SIG-M5 treated with dmso at 0.1 percent for 504 hours (cell line): ENCODE results near the gene DICER1.
"Not testable (repeated sequence)": the region's sequence is repeated elsewhere in the genome, so short reads cannot be mapped to it uniquely, and the experiment has no call there.

Experiments used
- DNase-seq: peaks from one replicate; lab custom pipeline; 2025; ENCODE audit not compliant: unreplicated experiment; lab: John Stamatoyannopoulos, UW

DICER1 gene

DNA sequence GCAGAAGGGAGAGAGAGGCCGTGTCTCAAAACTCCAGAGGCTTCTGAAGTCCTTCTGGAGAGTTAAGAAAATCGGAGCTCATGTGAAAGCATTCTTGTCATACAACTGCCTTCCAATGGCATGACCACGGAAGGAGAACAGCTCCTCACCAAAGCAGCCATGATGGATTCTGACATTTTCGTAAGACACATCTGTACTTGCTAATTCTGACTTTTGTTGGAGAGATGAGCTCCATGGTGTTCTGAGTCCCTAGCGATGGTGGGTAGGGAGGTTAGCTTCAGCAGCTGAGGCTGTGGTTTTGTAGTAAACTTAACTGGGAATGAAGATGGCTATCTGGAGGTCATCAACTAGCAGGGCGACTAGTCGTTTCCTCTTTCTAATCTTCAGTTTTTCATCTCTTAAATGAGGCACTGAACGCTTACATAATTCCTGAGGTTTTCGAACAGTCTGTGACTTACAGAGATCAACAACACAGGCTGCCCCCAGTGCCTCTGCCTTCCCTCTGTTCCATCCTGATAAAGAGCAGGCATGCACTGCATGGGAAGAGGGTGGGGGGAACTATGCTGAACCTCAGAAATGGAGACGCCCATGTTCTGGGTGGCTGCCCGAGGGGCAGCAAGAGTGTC is 28.6 kb upstream of the DICER1 start:
- DNase-seq: peak; percentile 91

DNA sequence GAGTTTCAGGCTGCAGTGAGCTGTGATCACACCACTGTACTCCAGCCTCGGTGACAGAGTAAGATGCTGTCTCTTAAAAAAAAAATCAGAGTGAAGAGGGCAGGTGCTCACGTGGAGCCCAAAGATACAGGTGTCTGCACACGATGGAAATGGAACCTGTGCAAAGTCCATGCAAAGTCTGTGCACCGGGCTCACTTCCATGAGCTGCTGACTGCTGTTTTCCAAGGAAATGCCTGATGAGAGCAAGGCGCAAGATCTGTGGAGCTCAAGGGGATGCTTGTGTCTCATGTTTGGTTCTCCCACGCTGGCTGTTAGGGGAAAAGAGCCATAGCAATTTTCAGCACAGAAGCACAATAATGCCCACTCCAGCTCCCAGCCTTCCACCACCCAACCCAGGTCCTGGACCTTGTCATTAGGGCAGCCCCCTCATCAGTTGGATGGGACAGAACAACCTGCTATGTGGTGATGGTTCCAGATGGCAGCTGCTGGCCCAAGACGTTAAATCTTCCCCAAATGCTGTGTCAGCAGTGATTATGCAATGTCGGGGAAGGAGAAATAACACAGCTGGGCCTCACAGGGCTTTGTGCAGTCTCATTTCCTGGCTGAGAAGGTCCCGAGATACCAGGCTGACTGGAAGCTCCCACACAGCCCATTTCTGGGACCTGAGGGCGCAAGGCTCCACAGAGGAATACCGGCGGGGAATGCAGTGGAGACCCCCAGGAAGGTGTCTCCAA is 27.9 kb upstream of the DICER1 start:
- DNase-seq: peak; percentile 81

DNA sequence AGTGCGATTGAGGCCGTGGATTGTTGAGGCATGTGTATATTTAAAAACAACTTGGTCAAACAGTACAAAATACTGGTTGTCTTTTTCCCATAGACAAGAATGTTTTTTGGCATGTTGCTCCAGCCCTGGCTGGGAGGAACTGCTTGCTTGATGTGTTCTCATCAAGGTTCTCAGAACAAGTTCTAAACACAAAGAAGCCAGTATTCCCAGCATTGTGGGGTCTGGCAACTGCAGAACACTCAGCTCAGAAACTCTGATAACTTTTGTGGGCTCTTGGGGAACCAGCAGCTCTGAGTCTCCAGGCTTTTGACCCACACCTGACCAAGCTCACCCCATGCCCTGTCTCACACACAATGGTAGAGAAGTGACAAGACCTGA is 27.1 kb upstream of the DICER1 start:
- no peak for DNase-seq

DNA sequence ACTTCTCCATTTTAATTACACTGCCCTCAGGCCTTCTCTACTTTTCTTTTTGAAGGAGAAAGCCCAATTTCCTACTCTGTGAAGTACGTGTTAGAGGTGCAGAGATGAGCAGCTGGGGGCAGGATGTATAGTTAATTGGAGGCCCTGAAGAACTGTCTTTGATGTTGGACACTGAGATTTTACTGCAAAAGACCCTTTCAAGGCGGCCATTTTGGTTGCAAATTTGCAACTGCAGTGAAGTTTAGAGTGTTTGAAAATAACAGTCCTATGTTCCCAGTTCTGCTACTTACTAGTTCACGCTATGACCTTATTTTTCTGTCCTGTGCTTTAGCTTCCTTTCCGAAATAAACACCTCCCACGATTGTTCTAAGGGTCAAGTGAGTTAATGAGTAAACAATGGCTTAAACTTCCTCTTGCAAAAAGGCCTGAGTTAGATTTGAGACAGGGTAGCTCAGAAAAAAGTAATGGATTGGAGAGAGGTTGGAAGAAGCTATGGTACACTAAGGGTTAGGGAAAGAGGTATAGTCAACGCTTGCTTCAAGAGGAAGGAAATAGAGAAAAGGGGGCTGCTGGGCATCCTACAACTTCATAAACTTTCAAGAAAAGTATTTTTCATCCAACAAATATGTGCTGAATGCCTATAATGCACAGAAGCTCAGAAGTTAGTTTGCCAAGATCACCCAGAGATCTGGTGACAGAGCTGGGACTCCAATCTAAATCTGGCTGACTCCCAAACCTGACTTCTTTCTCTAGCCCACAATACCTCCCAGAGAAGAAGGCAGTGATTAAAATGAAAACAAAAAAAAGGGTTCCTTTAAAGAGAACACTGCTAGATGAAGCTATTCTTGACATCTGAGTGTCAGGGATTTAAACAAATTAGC is 26.4 kb upstream of the DICER1 start:
- DNase-seq: no peak

DNA sequence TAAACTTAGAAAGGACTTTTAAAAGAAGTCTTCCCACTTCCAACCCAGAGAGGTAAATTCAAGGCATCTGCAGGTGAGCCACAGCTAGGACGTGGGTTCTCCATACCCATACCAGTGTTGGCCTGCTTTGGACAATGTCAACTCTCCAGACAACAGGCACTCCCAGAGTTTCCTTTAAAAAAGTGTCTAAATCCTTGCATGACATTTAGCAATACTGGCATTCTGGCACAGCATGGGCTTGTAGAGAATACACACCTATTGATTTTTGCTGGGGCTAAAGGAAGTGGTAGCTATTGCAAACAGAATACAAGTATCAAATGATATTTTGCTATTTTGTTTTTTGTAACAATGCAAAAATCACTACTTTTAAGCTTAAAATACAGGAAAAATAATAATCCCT is 25.8 kb upstream of the DICER1 start:
- DNase-seq: no peak

DNA sequence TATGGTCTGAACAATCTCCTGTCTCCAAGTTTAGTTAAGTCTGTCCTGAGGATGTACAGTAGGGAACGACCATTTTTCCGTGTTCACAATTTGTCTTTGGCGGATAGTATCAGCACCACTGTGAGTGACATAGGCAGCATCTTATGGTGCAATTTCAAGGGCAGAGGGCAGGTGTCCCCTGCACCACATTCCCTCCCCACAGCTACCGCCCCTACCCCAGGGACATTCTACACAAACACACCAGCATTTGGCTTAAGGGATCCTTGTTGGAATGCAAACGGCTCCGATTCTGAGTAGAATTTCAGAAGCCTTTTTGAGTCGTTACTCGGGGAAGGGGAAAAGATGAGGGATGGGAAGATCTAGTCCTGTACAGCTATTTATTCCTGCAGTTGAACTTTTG is 25.1 kb upstream of the DICER1 start:
- DNase-seq: no peak

DNA sequence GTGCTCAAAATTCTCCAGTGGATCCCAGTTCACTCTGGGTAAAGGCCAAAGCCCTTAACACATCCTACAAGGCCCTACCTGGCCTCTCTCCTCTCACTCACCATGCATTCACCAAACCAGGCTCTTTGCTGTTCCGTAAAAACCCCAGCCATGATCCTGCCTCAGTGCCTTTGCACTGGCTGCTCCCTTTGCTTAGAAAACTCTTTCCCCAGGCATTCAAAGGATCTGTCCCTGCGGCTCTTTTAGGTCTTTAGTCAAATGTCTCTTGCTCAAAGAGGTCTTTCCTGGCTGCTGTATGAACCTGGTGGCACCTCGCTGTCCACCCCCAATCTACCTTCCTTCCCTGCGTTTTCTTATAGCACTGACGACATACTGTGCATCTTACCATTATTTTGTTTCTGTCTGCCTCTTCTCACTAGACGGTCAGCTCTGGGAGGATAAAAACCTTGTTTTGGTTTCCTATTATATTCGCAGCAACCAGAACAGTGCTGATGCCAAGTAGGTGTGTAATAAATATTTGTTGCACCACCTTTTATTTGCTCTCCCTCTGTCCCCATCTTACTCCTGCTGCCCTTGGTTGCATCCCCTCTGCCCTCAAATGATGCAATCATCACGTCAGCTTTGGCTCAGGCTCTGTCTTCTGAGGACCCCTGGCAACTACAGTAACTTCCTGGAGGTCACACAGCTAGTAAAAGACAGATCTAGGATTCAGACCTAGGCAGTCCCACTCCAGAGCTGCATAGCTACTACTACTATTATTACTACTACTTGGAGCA is 23.8 kb upstream of the DICER1 start:
- DNase-seq: no peak

DNA sequence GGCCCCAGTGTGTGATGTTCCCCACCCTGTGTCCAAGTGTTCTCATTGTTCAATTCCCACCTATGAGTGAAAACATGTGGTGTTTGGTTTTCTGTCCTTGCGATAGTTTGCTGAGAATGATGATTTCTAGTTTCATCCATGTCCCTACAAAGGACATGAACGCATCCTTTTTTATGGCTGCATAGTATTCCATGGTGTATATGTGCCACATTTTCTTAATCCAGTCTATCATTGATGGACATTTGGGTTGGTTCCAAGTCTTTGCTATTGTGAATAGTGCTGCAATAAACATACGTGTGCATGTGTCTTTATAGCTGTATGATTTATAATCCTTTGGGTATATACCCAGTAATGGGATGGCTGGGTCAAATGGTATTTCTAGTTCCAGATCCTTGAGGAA is 18.3 kb upstream of the DICER1 start:
- not testable (repeated sequence) for DNase-seq

DNA sequence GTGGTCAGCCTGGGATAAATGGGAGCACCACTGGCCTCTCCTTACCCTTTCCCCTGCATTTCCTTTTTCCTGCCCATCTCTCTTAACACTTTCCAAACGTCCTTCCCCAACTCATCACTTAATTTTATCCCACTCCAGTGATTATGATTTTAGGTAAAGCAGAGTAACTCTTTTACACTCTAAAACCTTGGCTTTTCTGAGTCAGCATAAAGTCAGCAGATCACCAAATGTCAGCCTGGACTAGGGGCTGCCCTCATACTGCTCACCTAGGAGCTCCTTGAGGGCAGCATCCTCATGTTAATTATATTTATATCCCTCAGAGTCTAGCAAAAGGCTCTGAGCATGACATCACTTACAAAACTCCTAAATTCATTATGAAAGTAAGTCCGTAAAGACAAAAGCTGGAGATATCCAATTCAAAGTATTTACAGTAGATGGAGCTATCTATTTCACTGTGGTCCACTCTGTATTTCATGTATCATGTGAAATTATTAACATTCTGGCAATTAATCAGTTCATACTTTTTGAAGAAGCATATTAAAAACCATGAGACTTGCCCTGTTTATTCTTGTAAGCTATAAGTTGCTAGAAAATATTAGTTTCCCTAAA is 17.0 kb upstream of the DICER1 start:
- DNase-seq: no peak

DNA sequence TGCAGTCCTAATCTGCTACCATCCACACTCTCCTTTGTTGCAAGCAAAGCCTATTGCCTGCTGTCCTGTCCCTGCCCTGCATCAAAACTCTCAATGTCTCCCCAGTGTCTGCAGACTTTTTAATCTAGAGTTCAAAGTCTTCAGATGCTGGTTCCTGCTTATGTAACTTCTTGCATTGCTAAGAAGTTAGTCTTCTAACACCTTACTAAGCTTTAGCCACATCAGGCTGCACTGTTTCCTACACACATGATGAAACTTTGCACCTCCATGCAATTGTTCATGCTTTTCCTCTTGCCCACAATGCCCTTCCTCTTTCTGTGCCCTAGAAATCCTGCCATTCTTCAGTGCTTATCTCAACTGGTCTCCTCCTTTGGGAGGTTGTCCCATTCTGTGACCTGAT is 16.2 kb upstream of the DICER1 start:
- DNase-seq: no peak

DNA sequence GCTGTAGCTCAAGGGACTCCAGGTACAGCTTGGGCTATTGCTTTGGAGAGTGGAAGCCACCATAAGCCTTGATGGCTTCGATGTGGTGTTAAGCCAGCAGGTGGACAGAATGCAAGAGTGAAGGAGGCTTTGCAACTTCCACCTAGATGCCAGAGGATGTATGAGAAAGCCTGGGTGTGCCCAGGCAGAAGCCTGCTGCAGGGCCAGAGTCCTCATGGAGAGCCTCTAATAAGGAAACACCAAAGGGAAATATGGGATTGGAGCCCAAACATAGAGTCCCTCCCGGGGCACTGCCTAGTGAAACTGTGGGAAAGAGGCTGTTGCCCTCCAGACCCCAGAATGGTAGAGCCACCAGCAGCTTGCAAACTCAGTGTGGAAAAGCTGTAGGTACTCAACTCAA is 9.8 kb upstream of the DICER1 start:
- no peak for DNase-seq

DNA sequence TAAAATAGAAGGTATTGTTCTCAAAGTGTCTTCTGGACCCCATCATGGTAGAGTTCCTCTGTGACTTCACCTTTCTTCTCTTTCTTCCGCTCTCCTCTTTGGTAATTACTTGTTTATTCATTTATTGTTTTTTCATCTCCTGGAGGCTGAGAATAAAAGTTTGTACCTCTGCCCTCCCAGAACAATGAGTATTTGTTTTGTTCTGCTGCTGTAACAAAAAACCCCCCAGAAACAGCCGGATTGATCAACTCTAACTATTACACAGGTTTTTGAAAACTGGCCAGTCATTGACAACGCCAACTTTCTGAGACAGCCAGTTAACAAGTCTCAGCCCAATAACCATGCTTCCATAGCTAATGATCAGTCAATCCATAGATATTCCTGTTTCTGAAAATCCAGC is 8.2 kb upstream of the DICER1 start:
- no peak for DNase-seq

DNA sequence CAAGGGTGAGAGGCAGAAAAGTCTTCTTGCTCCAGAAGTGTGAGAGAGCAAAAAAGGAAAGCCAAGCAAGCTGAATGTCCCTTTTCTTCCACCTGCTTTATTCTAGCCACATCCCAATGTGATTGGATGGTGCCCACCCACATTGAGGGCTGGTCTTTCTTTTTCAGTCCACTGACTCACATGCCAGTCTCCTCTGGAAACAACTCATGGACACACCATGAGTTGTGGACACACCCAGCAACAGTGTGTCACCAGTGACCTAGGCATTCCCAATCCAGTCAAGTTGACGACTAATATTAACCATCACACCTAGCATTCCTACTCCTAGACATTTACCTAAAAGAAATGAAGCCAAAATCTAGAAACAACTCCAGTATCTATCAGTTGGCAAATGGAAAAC is 7.2 kb upstream of the DICER1 start:
- no peak for DNase-seq

DNA sequence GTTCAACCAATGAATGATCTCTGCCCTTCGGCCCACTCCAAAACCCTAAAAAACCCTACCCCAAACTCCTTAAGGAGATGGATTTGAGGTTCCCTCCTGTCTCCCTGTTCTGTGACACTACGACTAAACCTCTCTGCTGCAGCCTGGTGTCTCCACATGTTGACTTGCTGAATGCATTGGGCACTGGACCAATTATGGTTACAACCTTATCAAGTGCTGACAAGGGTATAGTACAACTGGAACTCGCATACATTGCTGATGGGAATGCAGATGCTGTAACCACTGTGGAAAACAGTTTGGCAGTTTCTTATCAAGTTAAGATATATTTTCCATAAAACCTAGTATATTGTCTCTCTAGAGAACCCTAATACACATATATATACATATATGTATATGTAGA is 6.3 kb upstream of the DICER1 start:
- no peak for DNase-seq

DNA sequence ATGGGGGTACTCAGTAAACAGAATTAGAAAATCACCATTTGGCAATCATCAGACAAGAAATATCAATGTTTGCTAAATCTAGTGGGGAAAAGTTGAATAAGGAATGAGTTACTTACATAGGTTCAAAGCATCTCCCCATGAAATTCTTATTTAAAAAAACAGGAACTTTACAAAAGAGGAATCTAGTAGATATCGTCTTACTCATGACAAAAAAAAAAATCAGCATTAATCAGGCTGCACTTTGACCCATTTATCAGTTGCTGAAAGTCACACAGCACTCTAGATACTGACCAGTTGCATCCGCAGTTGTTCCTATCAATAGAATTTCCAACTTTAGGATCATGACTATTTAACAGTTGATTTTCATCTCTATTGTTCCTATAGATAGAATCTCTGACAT is 5.8 kb upstream of the DICER1 start:
- DNase-seq: no peak

DNA sequence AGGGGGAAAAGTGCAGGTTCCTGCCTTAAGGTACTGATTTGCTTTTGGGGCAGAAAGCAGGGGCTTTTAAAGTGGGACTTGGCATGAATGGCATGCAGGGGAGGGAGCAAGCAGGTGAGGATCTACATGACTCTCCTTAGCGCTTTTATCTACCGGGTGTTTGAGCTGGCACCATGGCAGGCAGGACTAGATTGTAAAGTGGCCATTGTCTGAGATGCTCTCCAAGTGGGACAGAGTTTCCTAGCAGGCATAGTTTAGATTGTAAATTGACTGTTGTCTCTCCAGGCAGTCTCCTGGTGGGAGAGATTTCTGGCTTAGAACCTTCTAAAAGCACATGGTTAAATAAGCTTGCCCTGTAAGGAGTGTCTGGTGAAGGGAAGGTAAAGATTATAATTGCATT is 5.3 kb upstream of the DICER1 start:
- no peak for DNase-seq

DNA sequence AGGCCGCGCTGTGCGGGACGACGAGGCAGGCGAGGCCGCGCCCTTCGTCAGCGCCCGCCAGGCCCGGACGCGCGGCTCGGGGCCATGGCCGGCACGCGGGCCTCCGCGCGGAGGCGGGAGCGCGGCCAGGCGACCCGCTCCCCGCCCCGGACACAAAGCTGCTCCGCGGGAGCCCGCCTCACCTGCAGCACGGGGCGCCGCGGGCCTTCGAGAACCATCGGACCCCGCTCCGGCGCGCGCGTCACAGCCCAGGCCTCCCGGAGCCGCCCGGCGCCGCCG is 342 bp downstream of the DICER1 start:
- no peak for DNase-seq

DNA sequence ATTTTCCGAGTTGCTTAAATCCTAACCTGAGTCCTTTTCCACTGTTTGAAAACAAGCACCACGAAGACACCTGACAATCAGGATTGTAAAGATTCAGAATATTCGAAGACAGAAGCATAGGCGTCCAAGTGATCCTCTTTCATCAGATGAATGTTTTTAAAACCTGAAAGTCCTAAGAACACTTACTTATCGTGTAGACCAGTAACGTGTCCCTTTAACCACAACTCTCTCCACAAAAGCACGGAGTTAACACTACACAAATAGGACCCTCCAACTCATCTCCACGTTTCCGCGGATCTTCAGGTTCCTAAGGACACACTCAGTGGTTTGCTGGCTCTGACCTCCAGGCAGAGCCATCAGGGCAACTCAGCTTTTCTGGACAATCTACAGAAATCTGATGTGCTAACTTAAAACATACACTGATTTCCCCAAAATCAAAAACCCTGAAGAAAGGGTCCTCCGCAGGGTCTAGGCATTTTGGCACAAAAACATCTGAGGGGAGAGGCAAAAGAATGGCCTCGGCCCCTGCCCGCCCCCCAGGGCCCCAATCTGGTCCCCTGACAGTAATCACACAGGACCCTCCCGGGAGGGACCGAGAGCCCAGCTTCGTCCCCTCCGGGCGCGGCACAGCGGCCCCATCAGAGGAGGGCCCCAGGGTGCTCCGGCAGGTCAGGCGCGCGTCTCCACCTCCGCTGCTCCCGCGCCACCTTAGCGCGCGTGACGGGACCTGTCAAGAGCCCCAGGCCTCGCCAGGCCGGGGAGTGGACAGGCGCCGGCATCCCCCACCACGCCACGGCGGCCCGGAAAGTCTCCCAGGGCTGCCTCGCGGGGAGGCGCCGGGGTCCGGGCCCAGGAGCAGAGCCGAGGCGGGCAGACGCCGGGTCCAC is 925 bp downstream of the DICER1 start:
- DNase-seq: no peak

DNA sequence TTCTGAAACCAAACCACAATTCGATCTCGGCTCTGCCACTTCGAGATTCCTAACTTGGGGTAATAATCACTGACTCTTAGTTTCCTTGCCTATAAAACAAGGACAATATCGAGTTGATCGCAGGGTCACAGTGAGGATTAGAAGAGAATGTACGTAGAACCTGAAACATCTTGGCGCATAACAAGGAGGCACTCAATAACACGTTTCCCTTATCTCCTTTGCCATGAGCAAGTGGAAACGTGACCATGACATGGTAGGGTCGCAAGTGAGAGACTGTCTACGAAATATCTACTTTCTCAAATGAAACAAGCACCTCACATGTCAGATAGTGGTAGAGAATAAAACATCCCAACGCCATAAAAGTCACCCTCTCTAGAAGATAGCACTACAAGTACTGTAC is 2.3 kb downstream of the DICER1 start:
- DNase-seq: no peak

DNA sequence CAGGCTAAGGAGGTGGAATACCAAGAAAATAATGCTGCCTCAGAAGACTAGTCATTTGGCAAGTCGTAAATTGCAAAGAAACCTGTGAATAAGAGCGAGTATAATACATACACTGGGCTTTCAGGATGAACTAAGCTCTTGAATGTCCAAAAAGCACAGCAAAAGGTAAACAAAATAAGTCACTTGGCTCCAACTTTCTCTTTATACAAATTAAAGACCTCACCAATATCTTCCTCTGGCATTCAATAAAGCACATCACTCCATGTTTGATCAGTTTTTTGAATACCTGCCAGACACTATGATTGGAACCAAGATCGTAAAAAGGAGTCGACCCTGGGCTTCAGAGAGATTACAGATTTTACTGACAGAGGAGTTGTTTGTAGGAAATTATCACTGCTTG is 3.5 kb downstream of the DICER1 start:
- DNase-seq: no peak
